ENCODE data around the gene GCN1. TPM values are rescaled to one million over a fixed set of nuclear protein-coding genes. Genes with fewer than 3 reads are reported as not detected.
A peak's percentile ranks its signal among the peaks of the same experiment; 100 is the strongest.

Gene GCN1
- total RNA-seq, 1 experiment from 2014 or later: 254 TPM

DNA sequence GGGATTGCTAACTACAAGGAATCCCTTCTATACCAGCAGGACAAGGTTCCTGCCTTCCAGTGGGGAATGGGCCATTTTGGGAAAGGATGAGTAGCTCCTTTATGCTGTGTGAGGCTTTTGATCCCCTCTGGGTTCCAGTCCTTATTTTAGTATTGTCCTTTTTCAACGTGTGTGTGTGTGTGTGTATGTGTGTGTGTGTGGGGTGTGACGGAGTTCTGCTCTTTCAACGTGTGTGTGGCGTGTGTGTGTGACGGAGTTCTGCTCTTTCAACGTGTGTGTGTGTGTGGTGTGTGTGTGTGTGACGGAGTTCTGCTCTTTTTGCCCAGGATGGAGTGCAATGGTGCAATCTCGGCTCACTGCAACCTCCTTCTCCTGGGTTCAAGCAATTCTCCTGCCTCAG is 105.4 kb downstream of the GCN1 start:
- H3K4me1 ChIP-seq (ENCODE audit: insufficient read depth, low read length): peaks cover 16% of the 10 kb centered on the region
- H3K27me3 ChIP-seq (ENCODE audit: low read length): no peaks in the 10 kb centered on the region
- no peak overlapping the region for H3K27ac ChIP-seq (ENCODE audit: low read length)
- H3K79me2 ChIP-seq (ENCODE audit: low read length): no peaks in the 10 kb centered on the region
- H4K20me1 ChIP-seq (ENCODE audit: low read length): no peaks in the 10 kb centered on the region
- ATAC-seq (no peak), DNase-seq (no peak)
- H3K4me2 ChIP-seq (ENCODE audit: low read length): no peak overlapping the region
- intact Hi-C loops (cut with micrococcal nuclease): loop anchor here (5.0 kb wide), 1 partner anchor 282 kb away; no protein-coding TSS in a partner anchor
- H3K9ac ChIP-seq (ENCODE audit: low read length): no peak overlapping the region
- no peaks in the 10 kb centered on the region for H3F3A ChIP-seq (ENCODE audit: low read length, unreplicated experiment)
- H3K9me2 ChIP-seq (replicated peaks; ENCODE audit: low read length): no peaks in the 10 kb centered on the region
- no peak overlapping the region for H2AFZ ChIP-seq (ENCODE audit: low read length)
- BruUV-seq (replicated peaks): no TSS peak
- H3K9me3 ChIP-seq (ENCODE audit: low read length): no peaks in the 10 kb centered on the region
- POLR2A ChIA-PET (ENCODE audit: unreplicated experiment): no interaction called here
- TF ChIP-seq, protein P1, sequence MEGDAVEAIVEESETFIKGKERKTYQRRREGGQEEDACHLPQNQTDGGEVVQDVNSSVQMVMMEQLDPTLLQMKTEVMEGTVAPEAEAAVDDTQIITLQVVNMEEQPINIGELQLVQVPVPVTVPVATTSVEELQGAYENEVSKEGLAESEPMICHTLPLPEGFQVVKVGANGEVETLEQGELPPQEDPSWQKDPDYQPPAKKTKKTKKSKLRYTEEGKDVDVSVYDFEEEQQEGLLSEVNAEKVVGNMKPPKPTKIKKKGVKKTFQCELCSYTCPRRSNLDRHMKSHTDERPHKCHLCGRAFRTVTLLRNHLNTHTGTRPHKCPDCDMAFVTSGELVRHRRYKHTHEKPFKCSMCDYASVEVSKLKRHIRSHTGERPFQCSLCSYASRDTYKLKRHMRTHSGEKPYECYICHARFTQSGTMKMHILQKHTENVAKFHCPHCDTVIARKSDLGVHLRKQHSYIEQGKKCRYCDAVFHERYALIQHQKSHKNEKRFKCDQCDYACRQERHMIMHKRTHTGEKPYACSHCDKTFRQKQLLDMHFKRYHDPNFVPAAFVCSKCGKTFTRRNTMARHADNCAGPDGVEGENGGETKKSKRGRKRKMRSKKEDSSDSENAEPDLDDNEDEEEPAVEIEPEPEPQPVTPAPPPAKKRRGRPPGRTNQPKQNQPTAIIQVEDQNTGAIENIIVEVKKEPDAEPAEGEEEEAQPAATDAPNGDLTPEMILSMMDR (conservative IDR thresholded peaks at IDR 0.05; ENCODE audit: low read depth, low read length): no peak
- TF ChIP-seq EZH2 (IDR thresholded peaks at IDR 0.05; ENCODE audit: low read length, unreplicated experiment) (no peak), EZH2phosphoT487 (IDR thresholded peaks at IDR 0.05; ENCODE audit: borderline replicate concordance, low read length) (no peak)
- CTCF ChIA-PET: no interaction called here
- no peaks in the 10 kb centered on the region; the same call in 1 of the 2 replicates for H3K36me3 ChIP-seq (ENCODE audit: low read depth, low read length)
- no peak overlapping the region for H3K4me3 ChIP-seq (ENCODE audit: low read length)

GRCh38 chr12:120086801-120087621 is 107.5 kb downstream of the GCN1 start:
- Histone ChIP-seq H3K4me2 (ENCODE audit: low read length) (peak overlapping the region; percentile 82), H3K27ac (ENCODE audit: low read length) (peak overlapping the region; percentile 74), H2AFZ (ENCODE audit: low read length) (peak overlapping the region; percentile 82), H3K9me3 (ENCODE audit: low read length) (no peaks in the 10 kb centered on the region), H4K20me1 (ENCODE audit: low read length) (no peaks in the 10 kb centered on the region), H3K4me3 (ENCODE audit: low read length) (peak overlapping the region; percentile 60), H3K9me2 (replicated peaks; ENCODE audit: low read length) (no peaks in the 10 kb centered on the region), H3K79me2 (ENCODE audit: low read length) (no peaks in the 10 kb centered on the region), H3K4me1 (ENCODE audit: insufficient read depth, low read length) (peaks cover 16% of the 10 kb centered on the region), H3K9ac (ENCODE audit: low read length) (peak overlapping the region; percentile 75), H3F3A (ENCODE audit: low read length, unreplicated experiment) (no peaks in the 10 kb centered on the region), H3K27me3 (ENCODE audit: low read length) (no peaks in the 10 kb centered on the region), H3K36me3 (ENCODE audit: low read depth, low read length) (no peaks in the 10 kb centered on the region; the same call in 1 of the 2 replicates)
- ChIA-PET POLR2A (ENCODE audit: unreplicated experiment) (interaction anchor here (0.5 to 0.6 kb wide), 2 partner anchors 70 to 98 kb away, joined by 3 to 5 read pairs; no protein-coding TSS in a partner anchor), CTCF (interaction anchor here (0.7 to 1.3 kb wide), 5 partner anchors 31 to 216 kb away, joined by 3 to 17 read pairs (median 8); partner anchors contain the start of gene BICDL1)
- no TSS peak for BruUV-seq (replicated peaks)
- DNase-seq: peak; percentile 100
- intact Hi-C loops (cut with micrococcal nuclease): loop anchor here (1.0 to 5.0 kb wide), 6 partner anchors 8 to 280 kb away; no protein-coding TSS in a partner anchor
- TF ChIP-seq, protein P1 (conservative IDR thresholded peaks at IDR 0.05; ENCODE audit: low read depth, low read length): peak; percentile 97
- no peak for TF ChIP-seq EZH2 (IDR thresholded peaks at IDR 0.05; ENCODE audit: low read length, unreplicated experiment)
- ATAC-seq: peak; percentile 95

All from PC-3 (cell line).